Breast epithelium (tissue), 3 donors: ENCODE results near the gene SPRED2.

Experiments
- CTCF ChIP-seq, 3 donors: fragments of 450-650 bp; IDR thresholded peaks; one replicate each; pipeline ENCODE4 v1.5.1; 2016 to 2017; ENCODE audit warnings: antibody characterized with exemption in 3 of 3, mild to moderate bottlenecking in 3 of 3, moderate library complexity in 3 of 3
- POLR2A ChIP-seq: fragments of 450-650 bp; IDR thresholded peaks from one replicate; pipeline ENCODE4 v1.6.1; 2016; ENCODE audit warnings: antibody characterized with exemption, mild to moderate bottlenecking, moderate library complexity
- POLR2AphosphoS5 ChIP-seq, 3 donors: sonication (generic); formaldehyde crosslinking; IDR thresholded peaks; one replicate each; pipeline ENCODE4 v1.6.1; 2017; ENCODE audit warnings: antibody characterized with exemption in 3 of 3

GRCh38 chr2:65287364-65287763, 145.0 kb downstream of the SPRED2 start:
- no peak for TF ChIP-seq CTCF (IDR thresholded peaks at IDR 0.05)
- no peak for TF ChIP-seq POLR2A
- no peak for TF ChIP-seq POLR2AphosphoS5 (IDR thresholded peaks at IDR 0.05)
